ENCODE data around the gene RIMS4. TPM values are rescaled to one million over a fixed set of nuclear protein-coding genes. Genes with fewer than 3 reads are reported as not detected.

RIMS4 gene
- total RNA-seq, 1 donor from 2014 or later = 6.4 TPM

GRCh38 chr20:44788706-44789456 lies 21.5 kb downstream of the RIMS4 start:
- H3K27ac ChIP-seq = no peak overlapping the region
- no peaks in the 10 kb centered on the region for H3K4me1 ChIP-seq
- DNase-seq (ENCODE audit: extremely low spot score in 2 of 2) = no peak
- no peaks in the 10 kb centered on the region for H3K9me3 ChIP-seq
- no peak for TF ChIP-seq CTCF (IDR thresholded peaks at IDR 0.05)
- TF ChIP-seq POLR2A (IDR thresholded peaks at IDR 0.05) = no peak
- TF ChIP-seq POLR2AphosphoS5 (IDR thresholded peaks at IDR 0.05; ENCODE audit: insufficient read depth in 1 of 2, low read depth in 1 of 2) = no peak
- H3K4me3 ChIP-seq = no peak overlapping the region
- no peaks in the 10 kb centered on the region for H3K27me3 ChIP-seq
- intact Hi-C loops (cut with DNase I) = no loop called here
- H3K36me3 ChIP-seq = no peaks in the 10 kb centered on the region

DNA sequence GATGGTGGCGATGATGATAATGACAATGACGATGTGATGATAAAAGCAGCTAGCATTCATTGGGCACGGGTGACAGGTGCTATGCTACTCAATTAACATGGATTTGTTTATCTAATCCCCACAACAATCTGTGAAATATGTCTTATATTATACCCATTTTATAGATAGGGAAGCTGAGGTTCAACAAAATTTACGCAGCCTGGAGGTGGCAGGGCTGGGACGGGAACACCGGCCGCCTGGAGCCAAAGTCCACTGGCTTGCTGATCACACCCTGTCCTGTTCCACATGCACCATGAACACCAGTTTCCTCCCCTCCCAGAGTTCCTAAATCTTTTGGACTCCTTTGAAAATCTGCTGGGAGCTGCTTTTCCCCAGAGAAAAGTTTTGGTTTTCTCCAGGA lies 23.0 kb downstream of the RIMS4 start:
- no peak overlapping the region for H3K4me3 ChIP-seq
- H3K36me3 ChIP-seq = no peaks in the 10 kb centered on the region
- no peak overlapping the region for H3K27ac ChIP-seq
- H3K9me3 ChIP-seq = no peaks in the 10 kb centered on the region
- no peak for DNase-seq (ENCODE audit: extremely low spot score in 2 of 2)
- H3K4me1 ChIP-seq = no peaks in the 10 kb centered on the region
- TF ChIP-seq CTCF (IDR thresholded peaks at IDR 0.05) = no peak
- no peak for TF ChIP-seq POLR2AphosphoS5 (IDR thresholded peaks at IDR 0.05; ENCODE audit: insufficient read depth in 1 of 2, low read depth in 1 of 2)
- TF ChIP-seq POLR2A (IDR thresholded peaks at IDR 0.05) = no peak
- intact Hi-C loops (cut with DNase I) = no loop called here
- no peaks in the 10 kb centered on the region for H3K27me3 ChIP-seq

- no peaks in the 10 kb centered on the region for H3K27me3 ChIP-seq
- no peak overlapping the region for H3K4me3 ChIP-seq
- intact Hi-C loops (cut with DNase I) = no loop called here
Observed at GRCh38 chr20:44785768-44786167, 24.6 kb downstream of the RIMS4 start.

DNA sequence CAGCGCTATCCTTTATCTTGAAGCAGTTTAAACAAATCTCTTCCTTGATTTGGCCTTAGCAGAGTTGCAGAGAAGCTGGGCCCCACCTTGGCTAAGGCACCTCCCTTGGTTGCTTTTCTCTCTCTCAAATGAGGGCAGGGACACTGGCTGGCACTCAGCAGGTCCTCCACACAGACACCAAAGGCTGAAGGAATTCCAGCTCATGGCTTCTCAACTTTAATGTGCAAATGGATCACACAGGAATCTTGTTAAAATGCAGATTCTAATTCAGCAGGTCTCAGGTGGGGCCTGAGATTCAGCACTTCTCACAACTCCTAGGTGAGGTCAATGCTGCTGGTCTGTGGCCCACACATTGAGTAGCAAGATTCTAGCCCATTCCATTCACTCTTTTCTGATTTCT lies 25.7 kb downstream of the RIMS4 start:
- no peak overlapping the region for H3K27ac ChIP-seq
- no peaks in the 10 kb centered on the region for H3K9me3 ChIP-seq
- no peaks in the 10 kb centered on the region for H3K4me1 ChIP-seq
- TF ChIP-seq POLR2AphosphoS5 (IDR thresholded peaks at IDR 0.05; ENCODE audit: insufficient read depth in 1 of 2, low read depth in 1 of 2) (no peak), POLR2A (IDR thresholded peaks at IDR 0.05) (no peak), CTCF (IDR thresholded peaks at IDR 0.05) (no peak)
- no peak for DNase-seq (ENCODE audit: extremely low spot score in 2 of 2)
- no peaks in the 10 kb centered on the region for H3K36me3 ChIP-seq
- intact Hi-C loops (cut with DNase I) = no loop called here
- H3K4me3 ChIP-seq = no peak overlapping the region
- no peaks in the 10 kb centered on the region for H3K27me3 ChIP-seq

More at GRCh38 chr20:44785768-44786167, 24.6 kb downstream of the RIMS4 start:
- Histone ChIP-seq H3K9me3 (no peaks in the 10 kb centered on the region), H3K4me1 (no peaks in the 10 kb centered on the region), H3K27ac (no peak overlapping the region), H3K36me3 (no peaks in the 10 kb centered on the region)
- TF ChIP-seq CTCF (IDR thresholded peaks at IDR 0.05) (no peak), POLR2AphosphoS5 (IDR thresholded peaks at IDR 0.05; ENCODE audit: insufficient read depth in 1 of 2, low read depth in 1 of 2) (no peak), POLR2A (IDR thresholded peaks at IDR 0.05) (no peak)
- no peak for DNase-seq (ENCODE audit: extremely low spot score in 2 of 2)

GRCh38 chr20:44781791-44782190 lies 28.6 kb downstream of the RIMS4 start:
- no peak overlapping the region for H3K4me3 ChIP-seq
- no peaks in the 10 kb centered on the region for H3K9me3 ChIP-seq
- TF ChIP-seq CTCF (IDR thresholded peaks at IDR 0.05) = no peak
- TF ChIP-seq POLR2A (IDR thresholded peaks at IDR 0.05) = no peak
- no peak for TF ChIP-seq POLR2AphosphoS5 (IDR thresholded peaks at IDR 0.05; ENCODE audit: insufficient read depth in 1 of 2, low read depth in 1 of 2)
- no peaks in the 10 kb centered on the region for H3K27me3 ChIP-seq
- H3K36me3 ChIP-seq = no peaks in the 10 kb centered on the region
- no peak for DNase-seq (ENCODE audit: extremely low spot score in 2 of 2)
- no peaks in the 10 kb centered on the region for H3K4me1 ChIP-seq
- H3K27ac ChIP-seq = no peak overlapping the region
- intact Hi-C loops (cut with DNase I) = no loop called here
